ENCODE measurements around the gene SLIT3. TPM values are rescaled to one million over a fixed set of nuclear protein-coding genes. Genes with fewer than 3 reads are reported as not detected.

The SLIT3 gene
- total and polyA plus RNA-seq, 2 donors (not counting 3 experiments of a cell fraction or from before 2014, with no cell fraction given), result 0.90 to 1.0 TPM

GRCh38 chr5:168654211-168654721 is 646.7 kb downstream of the SLIT3 start:
- no peak for TF ChIP-seq POLR2A (IDR thresholded peaks at IDR 0.05; ENCODE audit: low read depth, low read length)
- TF ChIP-seq POLR2AphosphoS5 (IDR thresholded peaks at IDR 0.05; ENCODE audit: insufficient read depth, low read depth, low read length), result no peak
- TF ChIP-seq FOS (IDR thresholded peaks at IDR 0.05; ENCODE audit: borderline replicate concordance, insufficient read depth, low read length), result no peak
- no peak for TF ChIP-seq MYC (IDR thresholded peaks at IDR 0.05; ENCODE audit: low read depth, low read length)
- TF ChIP-seq GATA2 (IDR thresholded peaks at IDR 0.05; ENCODE audit: insufficient read depth, insufficient read length, low read depth, low read length), result no peak
- TF ChIP-seq CTCF (IDR thresholded peaks at IDR 0.05; ENCODE audit: extremely low read depth in 1 of 2, insufficient read depth in 1 of 2, low read depth in 1 of 2, low read length in 2 of 2), result no peak
- TF ChIP-seq JUN (IDR thresholded peaks at IDR 0.05; ENCODE audit: borderline replicate concordance, insufficient read depth, insufficient read length, low read depth), result no peak
- no peak for TF ChIP-seq EZH2 (IDR thresholded peaks at IDR 0.05; ENCODE audit: borderline replicate concordance, low read depth, low read length, severe bottlenecking)
- TF ChIP-seq MAX (IDR thresholded peaks at IDR 0.05; ENCODE audit: insufficient read depth, insufficient read length), result no peak
- no peaks in the 10 kb centered on the region for H3K4me1 ChIP-seq (ENCODE audit: control insufficient read depth, extremely low read depth, insufficient read depth, low read length)

More at GRCh38 chr5:168654211-168654721, 646.7 kb downstream of the SLIT3 start:
- H3K27ac ChIP-seq (ENCODE audit: insufficient read depth, low read depth, low read length), result no peak overlapping the region
- H3K79me2 ChIP-seq (ENCODE audit: control insufficient read depth, insufficient read depth, low read length), result no peaks in the 10 kb centered on the region
- H3K27me3 ChIP-seq (ENCODE audit: control insufficient read depth in 2 of 2, insufficient read depth in 2 of 2, low read length in 2 of 2), result no peaks in the 10 kb centered on the region
- dilution Hi-C loops (cut with MboI; ENCODE audit: extremely low pct_ligation_motif_present, low sequenced_read_pairs), result no loop called here
- peak; percentile 14 for DNase-seq (ENCODE audit: low read depth, low spot score)
- intact Hi-C loops (cut with micrococcal nuclease), result no loop called here
- FAIRE-seq, result no peak
- ChIA-PET CTCF (no interaction called here), POLR2A (no interaction called here)
- no peak overlapping the region for H3K9ac ChIP-seq (replicated peaks; ENCODE audit: extremely low read depth, insufficient read depth, low read length)
- H4K20me1 ChIP-seq (replicated peaks; ENCODE audit: control insufficient read depth, extremely low read depth, insufficient read depth, low read length), result no peaks in the 10 kb centered on the region
- H2AFZ ChIP-seq (ENCODE audit: low read depth, low read length), result no peak overlapping the region
- H3K4me2 ChIP-seq (ENCODE audit: insufficient read depth, low read length), result no peak overlapping the region
- no peak overlapping the region for H3K4me3 ChIP-seq (replicated peaks in 1 of 3; ENCODE audit: insufficient read depth in 1 of 3, low read depth in 1 of 3, low read length in 3 of 3)
- no peaks in the 10 kb centered on the region for H3K9me1 ChIP-seq (replicated peaks; ENCODE audit: control insufficient read depth, extremely low read depth, insufficient read depth, low read length)
- no peaks in the 10 kb centered on the region for H3K9me3 ChIP-seq (replicated peaks; ENCODE audit: control insufficient read depth, insufficient read depth, low read length)
- BruUV-seq (replicated peaks), result no TSS peak
- no peaks in the 10 kb centered on the region for H3K36me3 ChIP-seq (ENCODE audit: control insufficient read depth in 2 of 2, extremely low read depth in 1 of 2, insufficient read depth in 2 of 2, low read length in 2 of 2)
